ENCODE data around the gene DPP6. TPM values are rescaled to one million over a fixed set of nuclear protein-coding genes. Genes with fewer than 3 reads are reported as not detected.

The DPP6 gene
- total and polyA plus RNA-seq, 2 experiments from 2014 or later = not detected

DNA sequence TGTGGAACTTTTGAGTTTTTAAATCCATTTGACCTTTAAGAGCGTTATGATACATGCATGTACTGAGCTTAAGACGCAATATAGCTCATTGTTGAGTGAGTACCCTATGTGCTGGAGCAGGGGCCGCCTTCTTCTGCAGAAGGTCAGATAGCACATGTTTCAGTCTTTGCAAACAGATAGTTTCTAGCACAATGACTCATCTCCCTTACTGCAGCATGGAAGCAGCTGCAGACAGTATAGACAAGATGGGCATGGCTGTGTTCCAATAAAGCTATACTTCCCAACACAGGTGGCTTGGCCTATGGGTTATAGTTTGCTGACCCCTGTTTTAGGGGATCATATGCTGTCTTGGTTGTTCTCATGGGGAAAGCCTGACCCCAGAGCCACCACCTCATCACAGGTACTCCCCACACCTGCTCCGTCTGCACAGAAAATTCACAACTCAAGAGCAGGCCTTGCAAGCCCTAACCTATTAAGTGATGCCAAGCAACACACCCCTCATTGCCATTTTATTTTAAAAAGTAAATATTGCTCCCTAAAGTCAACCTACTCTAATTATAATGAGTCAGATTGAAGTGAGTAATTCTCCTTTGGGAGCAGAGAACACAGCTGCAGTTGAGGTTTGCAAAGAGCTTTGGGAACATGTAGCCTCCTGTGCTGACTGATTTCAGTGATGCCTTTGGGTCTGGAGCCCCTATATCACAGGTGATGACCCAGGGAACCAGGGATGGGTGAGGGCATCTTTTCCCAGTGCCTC lies 620.6 kb downstream of the DPP6 start (continued):
- TF ChIP-seq, protein P1, sequence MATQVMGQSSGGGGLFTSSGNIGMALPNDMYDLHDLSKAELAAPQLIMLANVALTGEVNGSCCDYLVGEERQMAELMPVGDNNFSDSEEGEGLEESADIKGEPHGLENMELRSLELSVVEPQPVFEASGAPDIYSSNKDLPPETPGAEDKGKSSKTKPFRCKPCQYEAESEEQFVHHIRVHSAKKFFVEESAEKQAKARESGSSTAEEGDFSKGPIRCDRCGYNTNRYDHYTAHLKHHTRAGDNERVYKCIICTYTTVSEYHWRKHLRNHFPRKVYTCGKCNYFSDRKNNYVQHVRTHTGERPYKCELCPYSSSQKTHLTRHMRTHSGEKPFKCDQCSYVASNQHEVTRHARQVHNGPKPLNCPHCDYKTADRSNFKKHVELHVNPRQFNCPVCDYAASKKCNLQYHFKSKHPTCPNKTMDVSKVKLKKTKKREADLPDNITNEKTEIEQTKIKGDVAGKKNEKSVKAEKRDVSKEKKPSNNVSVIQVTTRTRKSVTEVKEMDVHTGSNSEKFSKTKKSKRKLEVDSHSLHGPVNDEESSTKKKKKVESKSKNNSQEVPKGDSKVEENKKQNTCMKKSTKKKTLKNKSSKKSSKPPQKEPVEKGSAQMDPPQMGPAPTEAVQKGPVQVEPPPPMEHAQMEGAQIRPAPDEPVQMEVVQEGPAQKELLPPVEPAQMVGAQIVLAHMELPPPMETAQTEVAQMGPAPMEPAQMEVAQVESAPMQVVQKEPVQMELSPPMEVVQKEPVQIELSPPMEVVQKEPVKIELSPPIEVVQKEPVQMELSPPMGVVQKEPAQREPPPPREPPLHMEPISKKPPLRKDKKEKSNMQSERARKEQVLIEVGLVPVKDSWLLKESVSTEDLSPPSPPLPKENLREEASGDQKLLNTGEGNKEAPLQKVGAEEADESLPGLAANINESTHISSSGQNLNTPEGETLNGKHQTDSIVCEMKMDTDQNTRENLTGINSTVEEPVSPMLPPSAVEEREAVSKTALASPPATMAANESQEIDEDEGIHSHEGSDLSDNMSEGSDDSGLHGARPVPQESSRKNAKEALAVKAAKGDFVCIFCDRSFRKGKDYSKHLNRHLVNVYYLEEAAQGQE (IDR thresholded peaks at IDR 0.05; ENCODE audit: unreplicated experiment) = no peak
- TF ChIP-seq JUNB (IDR thresholded peaks at IDR 0.05; ENCODE audit: unreplicated experiment) = no peak
- TF ChIP-seq ETS1 (IDR thresholded peaks at IDR 0.05) = no peak

- H3K36me3 ChIP-seq (ENCODE audit: insufficient read depth) = no peaks in the 10 kb centered on the region
- H3K4me3 Mint-ChIP-seq = no peak overlapping the region
Observed at GRCh38 chr7:154674191-154674590, 622.0 kb downstream of the DPP6 start.

GRCh38 chr7:154675560-154675959 lies 623.4 kb downstream of the DPP6 start:
- no peak overlapping the region for H3K4me3 Mint-ChIP-seq
- H3K36me3 ChIP-seq (ENCODE audit: insufficient read depth) = no peaks in the 10 kb centered on the region
- no peak for DNase-seq (ENCODE audit: low spot score)
- H2AFZ ChIP-seq = no peak overlapping the region
- H3K27ac ChIP-seq (ENCODE audit: low read depth) = no peak overlapping the region
- no peak overlapping the region for H3K4me2 ChIP-seq
- no peaks in the 10 kb centered on the region for H4K20me1 ChIP-seq (replicated peaks; ENCODE audit: insufficient read depth)
- no peak overlapping the region for H3K4me3 ChIP-seq
- H3K27me3 Mint-ChIP-seq (ENCODE audit: insufficient read depth, low read depth, poor library complexity) = no peaks in the 10 kb centered on the region
- no peaks in the 10 kb centered on the region for H3K9me2 ChIP-seq (ENCODE audit: insufficient read depth)
- no peaks in the 10 kb centered on the region; the same call in 2 of the 3 replicates for H3K4me1 Mint-ChIP-seq
- no peaks in the 10 kb centered on the region for H3K36me3 Mint-ChIP-seq (ENCODE audit: low read depth)
- H3K79me2 ChIP-seq (replicated peaks; ENCODE audit: insufficient read depth) = no peaks in the 10 kb centered on the region
- no peaks in the 10 kb centered on the region for H3K27me3 ChIP-seq (ENCODE audit: insufficient read depth)
- no peaks in the 10 kb centered on the region; the same call in 2 of the 3 replicates for H3K9me3 Mint-ChIP-seq
- H3K4me1 ChIP-seq (ENCODE audit: insufficient read depth) = no peaks in the 10 kb centered on the region
- no peaks in the 10 kb centered on the region for H3F3A ChIP-seq (replicated peaks; ENCODE audit: low read depth)
- no peak for ATAC-seq
- H3K27ac Mint-ChIP-seq = no peak overlapping the region
- TF ChIP-seq ZNF331 (CRISPR knock-in tag; IDR thresholded peaks at IDR 0.05; ENCODE audit: low read depth) (no peak), ZNF462 (CRISPR knock-in tag; IDR thresholded peaks at IDR 0.05) (no peak), POLR2AphosphoS5 (IDR thresholded peaks at IDR 0.05; ENCODE audit: low read depth) (no peak), EZH2 (IDR thresholded peaks at IDR 0.05; ENCODE audit: low read depth, unreplicated experiment) (no peak)

More at GRCh38 chr7:154674191-154674590, 622.0 kb downstream of the DPP6 start:
- Histone ChIP-seq H3K4me1 (ENCODE audit: insufficient read depth) (no peaks in the 10 kb centered on the region), H3K79me2 (replicated peaks; ENCODE audit: insufficient read depth) (no peaks in the 10 kb centered on the region), H3K4me2 (no peak overlapping the region), H3K27ac (ENCODE audit: low read depth) (no peak overlapping the region), H3F3A (replicated peaks; ENCODE audit: low read depth) (no peaks in the 10 kb centered on the region), H4K20me1 (replicated peaks; ENCODE audit: insufficient read depth) (no peaks in the 10 kb centered on the region), H2AFZ (no peak overlapping the region), H3K4me3 (no peak overlapping the region), H3K27me3 (ENCODE audit: insufficient read depth) (no peaks in the 10 kb centered on the region), H3K9me2 (ENCODE audit: insufficient read depth) (no peaks in the 10 kb centered on the region)
- no peaks in the 10 kb centered on the region; the same call in 2 of the 3 replicates for H3K4me1 Mint-ChIP-seq
- no peaks in the 10 kb centered on the region for H3K27me3 Mint-ChIP-seq (ENCODE audit: insufficient read depth, low read depth, poor library complexity)
- DNase-seq (ENCODE audit: low spot score) = no peak
- no peak for ATAC-seq
- no peaks in the 10 kb centered on the region; the same call in 2 of the 3 replicates for H3K9me3 Mint-ChIP-seq
- no peaks in the 10 kb centered on the region for H3K36me3 Mint-ChIP-seq (ENCODE audit: low read depth)
- TF ChIP-seq ZNF331 (CRISPR knock-in tag; IDR thresholded peaks at IDR 0.05; ENCODE audit: low read depth) (no peak), ZNF114 (CRISPR knock-in tag; IDR thresholded peaks at IDR 0.05) (no peak), EZH2phosphoT487 (IDR thresholded peaks at IDR 0.05; ENCODE audit: unreplicated experiment) (no peak), NANOG (IDR thresholded peaks at IDR 0.05; ENCODE audit: borderline replicate concordance) (no peak)
- H3K27ac Mint-ChIP-seq = no peak overlapping the region
